Thoracic aorta (tissue), 2 donors: Measurements from ENCODE around the gene ASB18. TPM values are rescaled to one million over a fixed set of nuclear protein-coding genes. Genes with fewer than 3 reads are reported as not detected.

Experiments
- ATAC-seq: fragments of 150-250 bp; one replicate; pipeline ENCODE4 v1.8.0; 2017; ENCODE audit warnings: low read depth; ENCODE audit not compliant: insufficient number of reproducible peaks, low FRiP score
- DNase-seq: peaks from one replicate; pipeline ENCODE4 v3.0.0-alpha.2; 2020; ENCODE audit warnings: low spot score
- H3K27ac ChIP-seq, 2 donors: fragments of 200-600 bp; sonication (generic); 1 replicate in 1 of 2; 2 replicates in 1 of 2; pipeline ENCODE4 v1.5.1; 2016; ENCODE audit warnings: mild to moderate bottlenecking in 2 of 2, moderate library complexity in 2 of 2
- H3K27me3 ChIP-seq: fragments of 200-600 bp; sonication (generic); replicated peaks from 2 replicates; pipeline ENCODE4 v1.6.0; 2016; ENCODE audit warnings: mild to moderate bottlenecking; ENCODE audit not compliant: insufficient read depth
- H3K36me3 ChIP-seq: fragments of 200-600 bp; sonication (generic); one replicate; pipeline ENCODE4 v1.5.1; 2016
- H3K4me1 ChIP-seq, 2 donors: fragments of 200-600 bp; sonication (generic); 1 replicate in 1 of 2; 2 replicates in 1 of 2; pipeline versions ENCODE4 v1.5.1 to v1.6.0; 2016; ENCODE audit warnings: low read depth in 2 of 2, mild to moderate bottlenecking in 1 of 2; ENCODE audit not compliant: control insufficient read depth in 1 of 2
- H3K4me3 ChIP-seq: fragments of 200-600 bp; sonication (generic); 2 replicates; pipeline ENCODE4 v1.5.1; 2016; ENCODE audit warnings: mild to moderate bottlenecking
- H3K9me3 ChIP-seq: fragments of 200-600 bp; sonication (generic); 2 replicates; pipeline ENCODE4 v1.5.1; 2016
- CTCF ChIP-seq: fragments of 200-600 bp; sonication (generic); IDR thresholded peaks from one replicate; pipeline ENCODE4 v1.5.1; 2019; ENCODE audit warnings: antibody characterized with exemption
- total RNA-seq, 2 donors: library from RNA; depleted of rRNA; stranded (reverse); fragments of >200 nt; gene quantifications; one replicate each; pipeline versions ENCODE4 v1.1.0 to v1.2.3, GENCODE V29; 2016

Gene ASB18
- total RNA-seq, 2 donors from 2014 or later, result not detected

- H3K4me3 ChIP-seq, result no peak overlapping the region
- H3K4me1 ChIP-seq, result no peaks in the 10 kb centered on the region
- DNase-seq (no peak), ATAC-seq (no peak)
- H3K27ac ChIP-seq, result no peak overlapping the region
- no peaks in the 10 kb centered on the region for H3K9me3 ChIP-seq
- no peaks in the 10 kb centered on the region for H3K36me3 ChIP-seq
- no peak for TF ChIP-seq CTCF
- no peaks in the 10 kb centered on the region for H3K27me3 ChIP-seq
These were observed 19.9 kb downstream of the ASB18 start for GRCh38 chr2:236244256-236244655.

DNA sequence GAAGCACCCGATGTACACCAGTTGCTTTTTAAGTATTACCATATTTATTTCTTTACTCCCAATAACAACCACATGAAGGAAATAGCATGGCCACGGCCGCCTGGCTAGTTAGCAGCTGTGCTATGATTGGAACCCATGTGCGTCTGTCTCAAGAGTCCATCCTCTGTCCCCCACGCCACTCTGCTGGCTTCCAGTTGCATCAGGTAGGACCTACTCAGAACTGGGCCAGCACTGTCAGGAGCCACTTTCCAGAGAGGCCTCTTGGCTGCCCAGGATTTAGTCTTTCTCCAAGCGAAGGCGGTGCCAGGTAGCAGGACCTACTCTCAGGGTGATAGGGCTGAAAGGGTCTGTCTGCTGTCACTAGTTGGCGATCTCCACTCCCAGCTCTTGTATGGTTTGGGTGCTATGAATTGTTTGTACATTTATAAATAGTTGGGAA lies 22.1 kb downstream of the ASB18 start:
- TF ChIP-seq CTCF, result no peak
- Histone ChIP-seq H3K36me3 (no peaks in the 10 kb centered on the region), H3K27ac (no peak overlapping the region), H3K27me3 (no peaks in the 10 kb centered on the region), H3K9me3 (no peaks in the 10 kb centered on the region), H3K4me3 (no peak overlapping the region), H3K4me1 (no peaks in the 10 kb centered on the region)
- DNase-seq (no peak), ATAC-seq (no peak)

GRCh38 chr2:236241181-236242056 lies 22.8 kb downstream of the ASB18 start:
- Histone ChIP-seq H3K9me3 (no peaks in the 10 kb centered on the region), H3K27ac (no peak overlapping the region), H3K4me3 (no peak overlapping the region), H3K36me3 (no peaks in the 10 kb centered on the region), H3K4me1 (peaks cover 4 to 5% of the 10 kb centered on the region in 2 donors), H3K27me3 (no peaks in the 10 kb centered on the region)
- no peak for TF ChIP-seq CTCF
- DNase-seq (no peak), ATAC-seq (no peak)

DNA sequence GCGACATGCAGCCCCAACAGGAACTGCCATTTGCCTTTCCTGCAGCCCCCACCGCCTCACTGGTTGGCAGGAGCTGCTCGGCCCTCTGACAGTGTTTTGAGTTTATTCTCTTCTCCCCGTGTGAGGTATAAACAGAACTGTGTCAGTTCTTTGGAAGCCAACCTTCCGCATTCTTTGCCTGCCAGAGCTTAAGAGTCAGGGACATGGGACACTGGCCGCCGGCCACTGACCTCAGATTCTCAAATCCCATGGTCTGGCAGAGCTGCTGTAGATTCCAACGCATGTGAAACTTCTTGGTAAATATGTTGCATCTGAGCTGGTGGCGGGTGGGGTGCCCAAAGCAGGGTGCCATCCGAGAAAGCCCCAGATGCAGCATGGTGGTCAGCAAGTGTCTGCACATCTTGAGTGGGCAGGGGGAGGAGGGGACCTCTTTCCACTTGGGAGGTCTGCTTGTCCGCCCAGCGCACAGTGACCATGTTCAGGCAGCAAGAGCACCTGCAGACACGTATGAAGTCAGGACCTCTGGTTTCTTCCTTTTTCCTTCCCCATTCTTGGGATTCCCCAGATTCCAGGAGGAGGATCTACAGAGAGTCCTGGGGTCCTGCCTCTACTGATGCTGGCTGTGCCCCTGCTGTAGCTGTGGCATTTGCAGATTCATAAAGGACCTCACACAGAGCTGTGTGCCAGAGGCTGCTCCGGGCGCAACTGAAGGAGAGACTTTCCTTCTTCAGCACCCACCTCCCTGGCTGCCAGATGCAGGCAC lies 23.8 kb downstream of the ASB18 start:
- no peak for DNase-seq
- no peak for TF ChIP-seq CTCF
- H3K9me3 ChIP-seq, result no peaks in the 10 kb centered on the region
- peaks cover 4 to 5% of the 10 kb centered on the region in 2 donors for H3K4me1 ChIP-seq
- ATAC-seq, result no peak
- H3K4me3 ChIP-seq, result no peak overlapping the region
- no peak overlapping the region for H3K27ac ChIP-seq
- H3K36me3 ChIP-seq, result no peaks in the 10 kb centered on the region
- no peaks in the 10 kb centered on the region for H3K27me3 ChIP-seq
